GM12891 (cell line): ENCODE data around the gene TIMD4.

Experiments
- PAX5 ChIP-seq: IDR thresholded peaks from 2 replicates; pipeline ENCODE4 v1.6.1; 2011; ENCODE audit warnings: low read length, moderate library complexity, mild to moderate bottlenecking; ENCODE audit not compliant: insufficient read depth, severe bottlenecking
- POLR2A ChIP-seq: IDR thresholded peaks from 2 replicates; pipeline ENCODE4 v1.6.1; 2011; ENCODE audit warnings: low read depth, low read length, control low read depth
- POLR2AphosphoS5 ChIP-seq: IDR thresholded peaks from 2 replicates; pipeline ENCODE4 v1.6.1; 2011; ENCODE audit warnings: low read depth, low read length, control low read depth
- POU2F2 ChIP-seq: IDR thresholded peaks from 2 replicates; pipeline ENCODE4 v1.6.1; 2011; ENCODE audit warnings: low read depth, mild to moderate bottlenecking, control low read depth, low read length, moderate library complexity
- SPI1 ChIP-seq: IDR thresholded peaks from 2 replicates; pipeline ENCODE4 v1.6.1; 2011; ENCODE audit warnings: low read depth, low read length, control low read depth
- TAF1 ChIP-seq: IDR thresholded peaks from 2 replicates; pipeline ENCODE4 v1.6.1; 2011; ENCODE audit warnings: low read depth, low read length, control low read depth

DNA sequence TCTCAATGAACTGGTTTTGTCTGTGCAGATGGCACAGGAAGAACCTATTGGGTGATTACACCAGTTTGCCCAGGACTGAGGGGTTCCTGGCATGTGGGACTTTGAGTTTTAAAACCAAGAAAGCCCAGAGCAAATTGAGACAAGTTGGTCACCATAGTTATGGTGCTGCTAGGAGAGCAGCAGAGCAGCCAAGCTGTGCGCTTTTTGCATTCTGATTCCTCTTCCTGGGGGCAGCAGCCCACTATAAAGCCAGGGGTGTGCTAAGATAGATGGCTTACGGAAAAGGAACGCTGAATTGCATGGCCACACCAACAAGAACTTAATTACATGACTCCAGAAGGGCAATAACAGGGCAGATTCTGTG lies 49.7 kb downstream of the TIMD4 start:
- TF ChIP-seq POLR2A (no peak), TAF1 (no peak), POLR2AphosphoS5 (no peak), PAX5 (no peak), POU2F2 (no peak), SPI1 (no peak)
